Stimulated activated CD8-positive, alpha-beta memory T cell treated with anti-CD3 and anti-CD28 coated beads, Interleukin-12 subunit alpha, Interleukin-12 subunit beta, amount 100 ng/mL, for 1 hour (primary cell): ENCODE measurements around the gene FAM76B.
A peak's percentile ranks its signal among the peaks of the same experiment; 100 is the strongest.

ENCODE experiments used
- DNase-seq: peaks from one replicate; pipeline ENCODE4 v3.0.0-alpha.2; 2020; ENCODE audit warnings: low read depth

Gene FAM76B

GRCh38 chr11:95792200-95792599, 2.6 kb upstream of the FAM76B start:
- no peak for DNase-seq

- no peak for DNase-seq
Observed at GRCh38 chr11:95791709-95792033, 2.1 kb upstream of the FAM76B start.

GRCh38 chr11:95790933-95791708, 1.5 kb upstream of the FAM76B start:
- DNase-seq: peak; percentile 30

- DNase-seq: peak; percentile 91
Observed at GRCh38 chr11:95790123-95790932, 746 bp upstream of the FAM76B start, which contains the start of gene CEP57. Gene CEP57 (plus strand): TSS chr11:95790498. CDS start chr11:95790699, 201 bp downstream.

GRCh38 chr11:95788921-95789505, 569 bp downstream of the FAM76B start:
- DNase-seq: no peak

- no peak for DNase-seq
Observed at GRCh38 chr11:95780544-95780943, 9.0 kb downstream of the FAM76B start.

GRCh38 chr11:95778699-95779098, 10.9 kb downstream of the FAM76B start:
- no peak for DNase-seq

- no peak for DNase-seq
Observed at GRCh38 chr11:95776859-95777258, 12.7 kb downstream of the FAM76B start.

GRCh38 chr11:95768521-95768920, 21.1 kb downstream of the FAM76B start:
- DNase-seq: no peak

GRCh38 chr11:95767498-95767897, 22.1 kb downstream of the FAM76B start:
- no peak for DNase-seq

- no peak for DNase-seq
Observed at GRCh38 chr11:95766701-95767100, 22.9 kb downstream of the FAM76B start.

GRCh38 chr11:95764267-95764898, 25.2 kb downstream of the FAM76B start:
- no peak for DNase-seq

GRCh38 chr11:95762534-95762933, 27.0 kb downstream of the FAM76B start:
- DNase-seq: no peak

- DNase-seq: no peak
Observed at GRCh38 chr11:95760941-95761340, 28.6 kb downstream of the FAM76B start.

GRCh38 chr11:95751515-95751914, 38.1 kb downstream of the FAM76B start:
- no peak for DNase-seq

- no peak for DNase-seq
Observed at GRCh38 chr11:95750101-95750500, 39.5 kb downstream of the FAM76B start.

- DNase-seq: no peak
Observed at GRCh38 chr11:95739108-95739938, 50.3 kb downstream of the FAM76B start.

- no peak for DNase-seq
Observed at GRCh38 chr11:95736809-95737208, 52.8 kb downstream of the FAM76B start.

GRCh38 chr11:95736355-95736754, 53.2 kb downstream of the FAM76B start:
- DNase-seq: no peak

GRCh38 chr11:95734009-95734572, 55.5 kb downstream of the FAM76B start:
- no peak for DNase-seq

GRCh38 chr11:95732930-95733602, 56.5 kb downstream of the FAM76B start:
- DNase-seq: no peak
